ENCODE measurements around the gene SPG21. TPM values are rescaled to one million over a fixed set of nuclear protein-coding genes. Genes with fewer than 3 reads are reported as not detected.

The SPG21 gene
- polyA plus RNA-seq, 4 donors, result 83.0 to 122 (median 112) TPM

Other genes with a start within 250 kb of the SPG21 start
- 10 to 100 TPM; 10.0 to 15.3 (median 11.5) TPM for gene RBPMS2, start 214.3 kb downstream of the SPG21 start, polyA plus RNA-seq (ENCODE audit: insufficient read length in 4 of 4)
- gene PIF1, start 164.3 kb downstream of the SPG21 start, polyA plus RNA-seq (ENCODE audit: insufficient read length in 4 of 4), result 10 to 100 TPM in 1 of 4 donors, 1 to 10 TPM in 3; 6.3 to 18.9 (median 8.1) TPM
- gene PLEKHO2, start 148.0 kb downstream of the SPG21 start, polyA plus RNA-seq (ENCODE audit: insufficient read length in 4 of 4), result 10 to 100 TPM; 16.5 to 20.5 (median 17.7) TPM
- 1 to 10 TPM; 4.7 to 8.0 (median 7.0) TPM for gene ANKDD1A, start 78.0 kb downstream of the SPG21 start, polyA plus RNA-seq (ENCODE audit: insufficient read length in 4 of 4)
- gene MTFMT, start 39.7 kb upstream of the SPG21 start, polyA plus RNA-seq (ENCODE audit: insufficient read length in 4 of 4), result 10 to 100 TPM; 12.3 to 19.4 (median 16.0) TPM
- 10 to 100 TPM in 2 of 4 donors, 1 to 10 TPM in 2; 1.5 to 10.9 (median 8.9) TPM for gene SLC51B, start 55.5 kb upstream of the SPG21 start, polyA plus RNA-seq (ENCODE audit: insufficient read length in 4 of 4)
- 10 to 100 TPM in 1 of 4 donors, 1 to 10 TPM in 3; 6.5 to 11.5 (median 7.5) TPM for gene RASL12, start 78.1 kb upstream of the SPG21 start, polyA plus RNA-seq (ENCODE audit: insufficient read length in 4 of 4)
- gene KBTBD13, start 86.8 kb upstream of the SPG21 start, polyA plus RNA-seq (ENCODE audit: insufficient read length in 4 of 4), result under 1 TPM in 1 of 4 donors, not detected in 3; 0.05 TPM
- 1 to 10 TPM; 2.3 to 8.7 (median 5.0) TPM for gene UBAP1L, start 125.3 kb upstream of the SPG21 start, polyA plus RNA-seq (ENCODE audit: insufficient read length in 4 of 4)
- gene PDCD7, start 143.9 kb upstream of the SPG21 start, polyA plus RNA-seq (ENCODE audit: insufficient read length in 4 of 4), result 10 to 100 TPM; 28.2 to 36.3 (median 32.0) TPM
- gene CLPX, start 195.4 kb upstream of the SPG21 start, polyA plus RNA-seq (ENCODE audit: insufficient read length in 4 of 4), result 10 to 100 TPM; 50.8 to 73.0 (median 71.4) TPM
- 1 to 10 TPM; 3.5 to 8.7 (median 4.3) TPM for gene CILP, start 221.6 kb upstream of the SPG21 start, polyA plus RNA-seq (ENCODE audit: insufficient read length in 4 of 4)

Measured in left renal pelvis (tissue), 4 donors.